Caco-2 (cell line): Measurements from ENCODE around the gene CEP170B. TPM values are rescaled to one million over a fixed set of nuclear protein-coding genes. Genes with fewer than 3 reads are reported as not detected.

Experiments used
- BruUV-seq: library from RNA; stranded (reverse); fragments of 400-500 nt; replicated peaks from 2 replicates; lab custom pipeline; 2021; lab: Mats Ljungman, UMichigan
- CTCF ChIA-PET: fragments of 300-600 bp; sonication (Branson Sonifier 250); formaldehyde crosslinking; loops from one replicate; lab custom pipeline; 2022; ENCODE audit warnings: antibody characterized with exemption; lab: Charles Lee
- POLR2A ChIA-PET: fragments of 300-600 bp; sonication (Branson Sonifier 250); formaldehyde crosslinking; loops from one replicate; lab custom pipeline; 2022; ENCODE audit warnings: antibody characterized with exemption; lab: Charles Lee
- DNase-seq, 2 experiments: peaks; one replicate each; pipeline versions ENCODE4 v3.0.0 to v3.0.0-alpha.2; 2020 to 2022
- H3K27me3 ChIP-seq: replicated peaks from 2 replicates; pipeline ENCODE4 v1.6.0; 2011; ENCODE audit warnings: low read length; ENCODE audit not compliant: control insufficient read depth, insufficient read depth
- H3K36me3 ChIP-seq: 2 replicates; pipeline ENCODE4 v1.5.1; 2011; ENCODE audit warnings: low read length; ENCODE audit not compliant: control insufficient read depth, insufficient read depth
- H3K4me1 ChIP-seq: fragments of 250-450 bp; sonication (Bioruptor Pico); 2 replicates; pipeline ENCODE4 v1.5.1; 2020; ENCODE audit warnings: mild to moderate bottlenecking
- H3K4me3 ChIP-seq: 2 replicates; pipeline ENCODE4 v1.5.1; 2011; ENCODE audit warnings: low read depth, mild to moderate bottlenecking, control low read depth, low read length
- H3K9me3 ChIP-seq: fragments of 250-450 bp; sonication (Bioruptor Pico); 2 replicates; pipeline ENCODE4 v1.5.1; 2020; ENCODE audit warnings: mild to moderate bottlenecking, moderate library complexity
- H3K27ac Mint-ChIP-seq: one replicate; pipeline ENCODE4 v1.8.0; 2022; ENCODE audit warnings: mixed read lengths; ENCODE audit not compliant: unreplicated experiment
- H3K27me3 Mint-ChIP-seq: one replicate; pipeline ENCODE4 v1.8.0; 2022; ENCODE audit warnings: mixed read lengths; ENCODE audit not compliant: insufficient read depth, unreplicated experiment
- H3K36me3 Mint-ChIP-seq: one replicate; pipeline ENCODE4 v1.8.0; 2022; ENCODE audit warnings: mild to moderate bottlenecking, mixed read lengths; ENCODE audit not compliant: insufficient read depth, unreplicated experiment
- H3K4me1 Mint-ChIP-seq: one replicate; pipeline ENCODE4 v1.8.0; 2022; ENCODE audit warnings: low read depth, mixed read lengths; ENCODE audit not compliant: unreplicated experiment
- H3K4me3 Mint-ChIP-seq: one replicate; pipeline ENCODE4 v1.8.0; 2022; ENCODE audit warnings: mild to moderate bottlenecking, moderate library complexity, mixed read lengths; ENCODE audit not compliant: unreplicated experiment
- H3K9me3 Mint-ChIP-seq: one replicate; pipeline ENCODE4 v1.8.0; 2022; ENCODE audit warnings: mixed read lengths; ENCODE audit not compliant: unreplicated experiment
- CTCF ChIP-seq, 2 experiments: fragments of 200-600 bp in 1 of 2; IDR thresholded peaks; 1 replicate in 1 of 2; 2 replicates in 1 of 2; pipeline versions ENCODE4 v1.5.1 to v1.8.0; 2011 to 2022; ENCODE audit warnings: antibody characterized with exemption in 1 of 2, control low read depth in 1 of 2, inconsistent platforms in 1 of 2, low read depth in 1 of 2, low read length in 1 of 2, mild to moderate bottlenecking in 1 of 2, moderate library complexity in 1 of 2; ENCODE audit not compliant: insufficient read depth in 1 of 2, severe bottlenecking in 1 of 2, unreplicated experiment in 1 of 2
- intact Hi-C: fragments of 100-400 bp; cut with micrococcal nuclease; formaldehyde crosslinking; loops from one replicate; pipeline ENCODE4 v1.10.0; 2022; ENCODE audit not compliant: unreplicated experiment
- total RNA-seq: library from RNA; stranded (reverse); gene quantifications from 2 replicates; pipeline ENCODE4 v1.2.3, GENCODE V29; 2022

The CEP170B gene
- total RNA-seq, 1 experiment from 2014 or later = 31.6 TPM

- CTCF ChIA-PET = interaction anchor here (1.5 kb wide), 1 partner anchor 18 kb away, joined by 4 read pairs; no protein-coding TSS in a partner anchor
- no TSS peak for BruUV-seq
These were observed 20.6 kb upstream of the CEP170B start for GRCh38 chr14:104844306-104845032.

GRCh38 chr14:104845033-104845666 lies 19.9 kb upstream of the CEP170B start:
- H3K4me3 ChIP-seq = no peak overlapping the region
- Mint-ChIP-seq H3K4me3 (no peak overlapping the region), H3K27me3 (peaks cover 14% of the 10 kb centered on the region), H3K27ac (no peak overlapping the region), H3K36me3 (no peaks in the 10 kb centered on the region), H3K4me1 (peaks cover 8% of the 10 kb centered on the region), H3K9me3 (peaks cover 9% of the 10 kb centered on the region)
- no peaks in the 10 kb centered on the region for H3K4me1 ChIP-seq
- no TSS peak for BruUV-seq
- TF ChIP-seq CTCF (IDR thresholded peaks at IDR 0.05; ENCODE audit: insufficient read depth in 1 of 2, low read depth in 1 of 2, low read length in 1 of 2, severe bottlenecking in 1 of 2, unreplicated experiment in 1 of 2) = no peak
- POLR2A ChIA-PET = interaction anchor here (1.1 kb wide), 1 partner anchor 18 kb away, joined by 3 read pairs; no protein-coding TSS in a partner anchor
- no peaks in the 10 kb centered on the region for H3K27me3 ChIP-seq
- no peaks in the 10 kb centered on the region for H3K9me3 ChIP-seq
- CTCF ChIA-PET = no interaction called here
- no peaks in the 10 kb centered on the region for H3K36me3 ChIP-seq
- no peak for DNase-seq
- intact Hi-C loops = no loop called here

More at GRCh38 chr14:104844306-104845032, 20.6 kb upstream of the CEP170B start:
- intact Hi-C loops = no loop called here
- no peak for TF ChIP-seq CTCF (IDR thresholded peaks at IDR 0.05; ENCODE audit: insufficient read depth in 1 of 2, low read depth in 1 of 2, low read length in 1 of 2, severe bottlenecking in 1 of 2, unreplicated experiment in 1 of 2)
- POLR2A ChIA-PET = no interaction called here
- Mint-ChIP-seq H3K27me3 (peaks cover 14% of the 10 kb centered on the region), H3K36me3 (no peaks in the 10 kb centered on the region), H3K9me3 (peaks cover 9% of the 10 kb centered on the region), H3K27ac (no peak overlapping the region), H3K4me1 (peaks cover 8% of the 10 kb centered on the region), H3K4me3 (peak overlapping the region; percentile 70)
- no peak for DNase-seq
- Histone ChIP-seq H3K27me3 (no peaks in the 10 kb centered on the region), H3K9me3 (no peaks in the 10 kb centered on the region), H3K36me3 (no peaks in the 10 kb centered on the region), H3K4me1 (no peaks in the 10 kb centered on the region), H3K4me3 (no peak overlapping the region)

- Mint-ChIP-seq H3K9me3 (peaks cover 9% of the 10 kb centered on the region), H3K36me3 (no peaks in the 10 kb centered on the region), H3K4me3 (no peak overlapping the region), H3K4me1 (peaks cover 8% of the 10 kb centered on the region), H3K27ac (no peak overlapping the region), H3K27me3 (peaks cover 14% of the 10 kb centered on the region)
- CTCF ChIA-PET = no interaction called here
- H3K4me3 ChIP-seq = no peak overlapping the region
- H3K9me3 ChIP-seq = no peaks in the 10 kb centered on the region
- no TSS peak for BruUV-seq
- intact Hi-C loops = no loop called here
- no peaks in the 10 kb centered on the region for H3K4me1 ChIP-seq
- POLR2A ChIA-PET = interaction anchor here (1.1 kb wide), 1 partner anchor 19 kb away, joined by 3 read pairs; no protein-coding TSS in a partner anchor
- no peak for TF ChIP-seq CTCF (IDR thresholded peaks at IDR 0.05; ENCODE audit: insufficient read depth in 1 of 2, low read depth in 1 of 2, low read length in 1 of 2, severe bottlenecking in 1 of 2, unreplicated experiment in 1 of 2)
- no peaks in the 10 kb centered on the region for H3K36me3 ChIP-seq
- no peaks in the 10 kb centered on the region for H3K27me3 ChIP-seq
- no peak for DNase-seq
These were observed 19.1 kb upstream of the CEP170B start for GRCh38 chr14:104845834-104846441.
